Astrocyte (in vitro differentiated cells and primary cell): ENCODE measurements around the gene CCDC158.

ENCODE experiments used
- EZH2 ChIP-seq: IDR thresholded peaks from 2 replicates; pipeline ENCODE4 v1.6.1; 2012; ENCODE audit warnings: mild to moderate bottlenecking, low read length, inconsistent platforms; ENCODE audit not compliant: insufficient read depth
- TF ChIP-seq, protein P1 (sequence below): IDR thresholded peaks from 2 replicates; pipeline ENCODE4 v1.5.1; 2011; ENCODE audit warnings: low read depth, mild to moderate bottlenecking, inconsistent platforms, low read length, moderate library complexity; ENCODE audit not compliant: insufficient read depth

DNA sequence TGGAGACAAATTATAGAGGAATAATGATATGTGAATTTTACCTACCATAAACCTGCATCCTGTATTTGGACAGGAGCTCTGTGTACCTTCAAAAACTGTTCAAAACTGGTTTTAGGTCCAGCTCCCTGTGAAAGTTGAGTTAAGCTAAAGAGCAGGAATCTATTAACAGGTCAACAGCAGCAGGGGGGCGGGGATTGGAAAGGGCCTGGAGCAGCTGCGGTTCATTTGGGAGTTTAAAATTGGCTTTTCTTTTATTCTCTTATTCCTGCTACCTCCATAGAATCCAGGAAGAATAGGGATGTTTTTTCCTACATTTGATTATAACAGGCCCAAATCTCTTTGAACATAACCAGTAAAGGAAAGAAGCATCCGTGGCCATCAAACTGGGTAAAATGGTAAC is 37.9 kb upstream of the CCDC158 start:
- TF ChIP-seq, protein P1, sequence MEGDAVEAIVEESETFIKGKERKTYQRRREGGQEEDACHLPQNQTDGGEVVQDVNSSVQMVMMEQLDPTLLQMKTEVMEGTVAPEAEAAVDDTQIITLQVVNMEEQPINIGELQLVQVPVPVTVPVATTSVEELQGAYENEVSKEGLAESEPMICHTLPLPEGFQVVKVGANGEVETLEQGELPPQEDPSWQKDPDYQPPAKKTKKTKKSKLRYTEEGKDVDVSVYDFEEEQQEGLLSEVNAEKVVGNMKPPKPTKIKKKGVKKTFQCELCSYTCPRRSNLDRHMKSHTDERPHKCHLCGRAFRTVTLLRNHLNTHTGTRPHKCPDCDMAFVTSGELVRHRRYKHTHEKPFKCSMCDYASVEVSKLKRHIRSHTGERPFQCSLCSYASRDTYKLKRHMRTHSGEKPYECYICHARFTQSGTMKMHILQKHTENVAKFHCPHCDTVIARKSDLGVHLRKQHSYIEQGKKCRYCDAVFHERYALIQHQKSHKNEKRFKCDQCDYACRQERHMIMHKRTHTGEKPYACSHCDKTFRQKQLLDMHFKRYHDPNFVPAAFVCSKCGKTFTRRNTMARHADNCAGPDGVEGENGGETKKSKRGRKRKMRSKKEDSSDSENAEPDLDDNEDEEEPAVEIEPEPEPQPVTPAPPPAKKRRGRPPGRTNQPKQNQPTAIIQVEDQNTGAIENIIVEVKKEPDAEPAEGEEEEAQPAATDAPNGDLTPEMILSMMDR: no peak
- TF ChIP-seq EZH2: no peak
